ENCODE results near the gene MED27. TPM values are rescaled to one million over a fixed set of nuclear protein-coding genes. Genes with fewer than 3 reads are reported as not detected.

MED27 gene
- total RNA-seq, 1 experiment from 2014 or later, result 30.4 TPM

DNA sequence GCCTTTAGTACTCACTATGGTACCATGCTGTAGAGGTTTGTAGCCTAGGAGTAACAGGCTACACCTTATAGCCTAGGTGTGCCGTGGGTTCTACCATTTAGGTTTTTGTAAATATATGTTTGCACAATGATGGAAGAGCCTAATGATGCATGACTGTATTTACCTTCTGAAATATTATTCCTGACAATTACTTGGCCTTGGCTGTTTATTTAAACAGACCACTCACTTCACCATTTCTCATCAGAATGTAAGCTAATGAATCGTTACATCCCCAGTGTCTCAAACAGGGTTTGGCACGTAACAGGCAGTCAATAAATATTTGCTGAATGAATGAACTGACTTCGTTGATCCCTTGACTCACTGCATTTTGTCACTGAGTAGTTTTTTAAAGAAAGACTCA lies 93.1 kb downstream of the MED27 start:
- no peak overlapping the region for H3K4me3 ChIP-seq (ENCODE audit: low read depth, low read length)
- H3K27ac Mint-ChIP-seq (ENCODE audit: unreplicated experiment), result no peak overlapping the region
- POLR2A ChIA-PET, result no interaction called here
- H3K36me3 ChIP-seq (ENCODE audit: control insufficient read depth, insufficient read depth, low read length), result no peaks in the 10 kb centered on the region
- H3K4me1 ChIP-seq, result no peaks in the 10 kb centered on the region
- peaks cover 8% of the 10 kb centered on the region for H3K4me1 Mint-ChIP-seq (ENCODE audit: low read depth, unreplicated experiment)
- no peaks in the 10 kb centered on the region for H3K27me3 Mint-ChIP-seq (ENCODE audit: insufficient read depth, unreplicated experiment)
- BruUV-seq (replicated peaks), result no TSS peak
- TF ChIP-seq, protein P1, sequence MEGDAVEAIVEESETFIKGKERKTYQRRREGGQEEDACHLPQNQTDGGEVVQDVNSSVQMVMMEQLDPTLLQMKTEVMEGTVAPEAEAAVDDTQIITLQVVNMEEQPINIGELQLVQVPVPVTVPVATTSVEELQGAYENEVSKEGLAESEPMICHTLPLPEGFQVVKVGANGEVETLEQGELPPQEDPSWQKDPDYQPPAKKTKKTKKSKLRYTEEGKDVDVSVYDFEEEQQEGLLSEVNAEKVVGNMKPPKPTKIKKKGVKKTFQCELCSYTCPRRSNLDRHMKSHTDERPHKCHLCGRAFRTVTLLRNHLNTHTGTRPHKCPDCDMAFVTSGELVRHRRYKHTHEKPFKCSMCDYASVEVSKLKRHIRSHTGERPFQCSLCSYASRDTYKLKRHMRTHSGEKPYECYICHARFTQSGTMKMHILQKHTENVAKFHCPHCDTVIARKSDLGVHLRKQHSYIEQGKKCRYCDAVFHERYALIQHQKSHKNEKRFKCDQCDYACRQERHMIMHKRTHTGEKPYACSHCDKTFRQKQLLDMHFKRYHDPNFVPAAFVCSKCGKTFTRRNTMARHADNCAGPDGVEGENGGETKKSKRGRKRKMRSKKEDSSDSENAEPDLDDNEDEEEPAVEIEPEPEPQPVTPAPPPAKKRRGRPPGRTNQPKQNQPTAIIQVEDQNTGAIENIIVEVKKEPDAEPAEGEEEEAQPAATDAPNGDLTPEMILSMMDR (IDR thresholded peaks at IDR 0.05; ENCODE audit: insufficient read depth in 1 of 2, low read depth in 1 of 2, low read length in 1 of 2, severe bottlenecking in 1 of 2, unreplicated experiment in 1 of 2), result no peak
- CTCF ChIA-PET, result no interaction called here
- H3K4me3 Mint-ChIP-seq (ENCODE audit: unreplicated experiment), result no peak overlapping the region
- intact Hi-C loops (cut with micrococcal nuclease; ENCODE audit: unreplicated experiment), result no loop called here
- no peak for DNase-seq
- no peaks in the 10 kb centered on the region for H3K27me3 ChIP-seq (replicated peaks; ENCODE audit: control insufficient read depth, insufficient read depth, low read length)
- no peaks in the 10 kb centered on the region for H3K9me3 ChIP-seq
- H3K9me3 Mint-ChIP-seq (ENCODE audit: unreplicated experiment), result no peaks in the 10 kb centered on the region
- H3K36me3 Mint-ChIP-seq (ENCODE audit: insufficient read depth, unreplicated experiment), result peaks cover 12% of the 10 kb centered on the region

DNA sequence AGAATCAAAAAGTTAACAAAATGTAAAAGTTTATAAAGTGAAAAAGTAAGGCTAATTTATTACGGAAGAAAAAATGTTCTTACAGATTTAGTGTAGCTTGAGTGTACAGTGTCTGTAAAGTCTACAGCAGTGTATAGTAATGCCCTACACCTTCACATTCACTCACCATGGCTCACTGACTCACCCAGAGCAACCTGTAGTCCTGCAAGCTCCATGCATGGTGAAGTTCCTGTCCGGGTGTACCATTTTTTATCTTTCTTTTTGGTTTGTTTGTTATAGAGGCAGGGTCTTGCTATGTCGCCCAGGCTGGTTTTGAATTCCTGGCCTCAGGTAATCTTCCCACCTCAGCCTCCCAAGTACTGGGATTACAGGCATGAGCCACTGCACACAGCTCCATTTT lies 93.6 kb downstream of the MED27 start:
- Mint-ChIP-seq H3K4me3 (ENCODE audit: unreplicated experiment) (no peak overlapping the region), H3K27ac (ENCODE audit: unreplicated experiment) (no peak overlapping the region), H3K27me3 (ENCODE audit: insufficient read depth, unreplicated experiment) (no peaks in the 10 kb centered on the region), H3K9me3 (ENCODE audit: unreplicated experiment) (no peaks in the 10 kb centered on the region), H3K4me1 (ENCODE audit: low read depth, unreplicated experiment) (peaks cover 8% of the 10 kb centered on the region), H3K36me3 (ENCODE audit: insufficient read depth, unreplicated experiment) (peaks cover 12% of the 10 kb centered on the region)
- intact Hi-C loops (cut with micrococcal nuclease; ENCODE audit: unreplicated experiment), result no loop called here
- BruUV-seq (replicated peaks), result no TSS peak
- H3K36me3 ChIP-seq (ENCODE audit: control insufficient read depth, insufficient read depth, low read length), result no peaks in the 10 kb centered on the region
- H3K9me3 ChIP-seq, result no peaks in the 10 kb centered on the region
- no peak for DNase-seq
- TF ChIP-seq, protein P1 (IDR thresholded peaks at IDR 0.05; ENCODE audit: insufficient read depth in 1 of 2, low read depth in 1 of 2, low read length in 1 of 2, severe bottlenecking in 1 of 2, unreplicated experiment in 1 of 2), result no peak
- no peak overlapping the region for H3K4me3 ChIP-seq (ENCODE audit: low read depth, low read length)
- H3K4me1 ChIP-seq, result no peaks in the 10 kb centered on the region
- ChIA-PET POLR2A (no interaction called here), CTCF (no interaction called here)
- no peaks in the 10 kb centered on the region for H3K27me3 ChIP-seq (replicated peaks; ENCODE audit: control insufficient read depth, insufficient read depth, low read length)

GRCh38 chr9:131984564-131984963 lies 95.1 kb downstream of the MED27 start:
- ChIA-PET POLR2A (no interaction called here), CTCF (no interaction called here)
- no peak for DNase-seq
- Histone ChIP-seq H3K4me3 (ENCODE audit: low read depth, low read length) (no peak overlapping the region), H3K4me1 (no peaks in the 10 kb centered on the region), H3K9me3 (no peaks in the 10 kb centered on the region), H3K36me3 (ENCODE audit: control insufficient read depth, insufficient read depth, low read length) (no peaks in the 10 kb centered on the region), H3K27me3 (replicated peaks; ENCODE audit: control insufficient read depth, insufficient read depth, low read length) (no peaks in the 10 kb centered on the region)
- intact Hi-C loops (cut with micrococcal nuclease; ENCODE audit: unreplicated experiment), result no loop called here
- no peak overlapping the region for H3K4me3 Mint-ChIP-seq (ENCODE audit: unreplicated experiment)
- no peak overlapping the region for H3K27ac Mint-ChIP-seq (ENCODE audit: unreplicated experiment)
- BruUV-seq (replicated peaks), result no TSS peak
- TF ChIP-seq, protein P1 (IDR thresholded peaks at IDR 0.05; ENCODE audit: insufficient read depth in 1 of 2, low read depth in 1 of 2, low read length in 1 of 2, severe bottlenecking in 1 of 2, unreplicated experiment in 1 of 2), result no peak
- H3K27me3 Mint-ChIP-seq (ENCODE audit: insufficient read depth, unreplicated experiment), result no peaks in the 10 kb centered on the region
- H3K9me3 Mint-ChIP-seq (ENCODE audit: unreplicated experiment), result no peaks in the 10 kb centered on the region
- peaks cover 6% of the 10 kb centered on the region for H3K36me3 Mint-ChIP-seq (ENCODE audit: insufficient read depth, unreplicated experiment)
- H3K4me1 Mint-ChIP-seq (ENCODE audit: low read depth, unreplicated experiment), result peaks cover 8% of the 10 kb centered on the region
